Stimulated activated CD4-positive, alpha-beta T cell treated with anti-CD3 and anti-CD28 coated beads, Interleukin-15, amount 100 ng/mL, for 48 hours (primary cell): ENCODE results near the gene MICAL3.
"Not testable (repeated sequence)": the region's sequence is repeated elsewhere in the genome, so short reads cannot be mapped to it uniquely, and the experiment has no call there.

Source experiments
- DNase-seq, 2 donors: peaks; one replicate each; pipeline ENCODE4 v3.0.0-alpha.2; 2020; ENCODE audit warnings: low read depth in 2 of 2

The MICAL3 gene

DNA sequence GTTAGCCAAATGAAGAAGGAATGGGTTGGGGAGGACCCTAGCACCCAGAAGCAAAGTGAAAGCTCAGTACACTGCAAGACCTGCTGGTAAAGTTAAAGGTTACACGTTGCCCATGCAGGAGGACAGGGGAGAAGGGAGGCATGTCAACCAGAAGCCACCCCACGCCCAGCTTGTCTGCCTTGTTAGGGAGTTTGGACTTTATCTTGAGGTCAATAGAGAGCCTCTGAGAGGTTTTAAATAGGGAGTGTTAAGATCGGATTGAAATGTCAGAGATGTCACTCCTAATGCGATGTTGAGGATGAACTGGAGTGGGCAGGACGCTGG, 34.7 kb upstream of the MICAL3 start:
- no peak for DNase-seq

DNA sequence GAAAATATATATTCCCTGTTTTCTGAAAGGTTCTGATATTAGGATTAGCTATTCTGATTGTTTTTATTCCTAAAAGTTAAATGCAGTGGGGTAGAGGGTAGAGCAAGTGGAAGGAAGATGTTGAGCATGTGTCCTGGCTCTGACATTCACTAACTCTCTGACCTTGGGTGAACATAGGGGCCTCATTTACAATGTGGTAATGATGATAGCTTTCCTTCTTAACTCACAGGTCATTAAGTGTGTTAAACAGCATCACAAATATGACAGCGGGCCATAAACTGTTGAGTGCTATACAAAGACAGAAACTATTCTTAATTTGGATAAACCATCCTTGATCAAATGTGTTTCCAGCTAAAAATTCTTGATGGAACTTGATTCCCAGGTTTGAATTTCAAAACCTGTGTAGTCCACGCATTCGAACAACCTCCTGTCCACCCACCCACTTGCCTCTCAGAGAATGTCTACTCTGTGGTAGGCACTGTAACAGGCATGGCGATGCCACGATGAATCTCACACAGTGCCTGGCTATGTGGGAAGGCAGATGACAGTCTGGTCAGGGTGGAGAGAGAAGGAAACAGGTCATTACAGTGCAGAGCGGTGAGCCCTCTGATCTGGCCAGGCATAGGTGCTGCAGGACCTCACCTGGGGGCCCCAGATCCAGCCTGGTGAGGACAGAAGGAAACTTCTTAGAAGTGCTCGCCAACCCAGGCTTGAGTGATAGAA, 34.2 kb upstream of the MICAL3 start:
- DNase-seq, result no peak

DNA sequence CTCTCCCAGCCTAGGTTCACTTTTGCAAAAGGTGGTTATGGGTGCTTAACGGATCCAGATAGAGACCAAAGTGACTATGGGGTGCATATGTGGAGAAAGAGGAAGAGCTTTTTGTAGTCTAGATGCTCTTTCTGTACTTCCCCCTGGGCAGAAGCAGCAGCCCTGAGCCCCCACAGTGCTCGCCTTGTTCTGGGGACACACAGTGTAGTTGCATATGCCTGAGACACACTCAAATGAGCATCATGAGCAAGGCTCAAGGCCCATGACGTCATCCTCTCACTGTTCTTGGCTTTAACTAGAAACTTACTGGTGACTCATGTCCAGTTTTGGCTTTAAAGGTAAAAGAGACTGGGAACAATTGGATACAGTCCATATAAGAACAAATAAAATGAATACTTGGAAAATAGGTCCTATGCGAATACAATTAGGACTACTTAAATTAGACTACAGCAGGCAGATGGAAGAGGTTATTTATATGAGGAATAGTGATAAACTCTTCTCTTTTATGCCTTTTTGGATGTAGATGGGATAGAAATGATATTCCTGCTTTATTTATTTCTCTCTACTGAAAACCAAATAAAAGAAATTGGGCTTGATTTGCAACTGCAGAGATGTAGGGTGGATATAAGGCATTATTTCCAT, 33.3 kb upstream of the MICAL3 start:
- DNase-seq, result no peak

DNA sequence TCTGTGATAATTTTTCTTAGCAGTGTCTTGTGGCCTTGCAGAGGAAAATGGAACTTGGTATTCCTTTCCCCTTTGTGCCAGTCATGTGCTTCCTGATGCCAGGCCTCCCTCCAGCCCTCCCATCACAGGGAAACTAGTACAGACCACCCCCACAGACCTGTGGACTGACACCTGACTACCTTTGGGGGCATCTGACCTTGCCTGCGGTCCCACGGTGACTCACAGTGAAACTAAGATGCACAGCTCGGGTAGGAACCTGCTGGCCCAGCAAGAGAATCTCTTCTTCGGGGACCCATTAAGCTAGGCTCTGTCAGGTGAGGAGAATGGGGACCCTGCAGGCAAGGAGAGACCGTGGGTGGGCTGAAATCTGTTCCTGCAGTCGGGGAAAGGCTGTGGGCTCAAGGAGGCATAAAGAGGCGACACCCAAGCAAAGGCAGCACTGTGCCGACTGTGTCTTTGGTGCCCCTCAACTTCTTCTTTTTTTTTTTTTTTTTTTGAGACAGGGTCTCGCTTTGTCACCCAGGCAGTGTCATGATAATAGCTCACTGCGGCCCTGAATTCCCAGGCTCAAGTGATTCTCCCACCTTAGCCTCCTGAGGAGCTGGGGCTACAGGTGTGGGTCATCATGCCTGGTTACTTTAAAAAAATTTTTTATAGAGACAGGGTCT, 32.6 kb upstream of the MICAL3 start:
- DNase-seq, result no peak

DNA sequence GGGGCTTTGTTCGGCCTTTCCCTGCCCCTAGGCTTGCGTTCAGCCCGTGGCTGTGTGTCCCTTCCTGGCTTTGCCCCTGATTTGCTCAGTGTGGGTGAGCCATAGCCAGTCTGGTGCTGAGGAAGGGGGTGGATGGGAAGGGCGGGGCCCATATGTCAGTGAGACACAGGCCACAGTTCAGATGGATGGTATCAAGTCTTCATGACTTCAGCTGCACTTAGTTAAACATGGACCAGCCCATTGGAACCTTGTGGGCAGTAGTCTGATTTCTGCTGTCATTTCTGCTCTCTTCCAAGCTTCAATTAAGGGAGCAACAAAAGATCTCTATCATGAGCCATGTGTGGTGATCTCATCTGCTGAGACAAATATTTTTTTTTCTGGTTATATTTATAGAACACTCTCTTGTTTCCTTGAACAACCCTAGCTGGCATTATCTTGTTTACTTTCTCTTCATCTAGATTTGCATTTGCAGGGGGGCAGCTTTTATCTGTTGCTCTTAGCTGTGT, 31.9 kb upstream of the MICAL3 start:
- no peak for DNase-seq

DNA sequence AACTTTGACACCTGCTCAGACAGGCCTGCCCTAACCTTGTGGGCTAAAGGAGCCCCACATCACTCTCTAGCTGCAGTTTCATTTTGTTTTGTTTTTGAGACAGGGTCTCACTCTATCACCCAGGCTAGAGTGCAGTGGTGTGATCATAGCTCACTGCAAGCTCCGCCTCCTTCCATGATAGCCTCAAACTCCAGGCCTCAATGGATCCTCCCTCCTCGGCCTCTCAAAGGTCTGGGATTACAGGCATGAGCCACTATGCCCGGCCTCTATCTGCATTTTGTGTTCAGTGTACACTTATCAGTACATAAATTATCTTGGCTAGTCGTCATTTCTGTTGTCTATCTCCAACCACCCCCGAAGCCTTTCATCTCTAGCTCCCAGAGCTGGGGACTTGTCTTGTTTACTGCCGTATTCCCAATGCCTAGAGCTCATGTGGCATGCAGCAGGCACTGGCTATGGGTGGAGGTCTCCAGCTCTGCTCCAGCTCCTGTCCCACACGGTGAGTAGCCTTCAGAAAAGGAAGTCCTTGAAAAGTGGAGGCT, 31.3 kb upstream of the MICAL3 start:
- DNase-seq, result no peak

DNA sequence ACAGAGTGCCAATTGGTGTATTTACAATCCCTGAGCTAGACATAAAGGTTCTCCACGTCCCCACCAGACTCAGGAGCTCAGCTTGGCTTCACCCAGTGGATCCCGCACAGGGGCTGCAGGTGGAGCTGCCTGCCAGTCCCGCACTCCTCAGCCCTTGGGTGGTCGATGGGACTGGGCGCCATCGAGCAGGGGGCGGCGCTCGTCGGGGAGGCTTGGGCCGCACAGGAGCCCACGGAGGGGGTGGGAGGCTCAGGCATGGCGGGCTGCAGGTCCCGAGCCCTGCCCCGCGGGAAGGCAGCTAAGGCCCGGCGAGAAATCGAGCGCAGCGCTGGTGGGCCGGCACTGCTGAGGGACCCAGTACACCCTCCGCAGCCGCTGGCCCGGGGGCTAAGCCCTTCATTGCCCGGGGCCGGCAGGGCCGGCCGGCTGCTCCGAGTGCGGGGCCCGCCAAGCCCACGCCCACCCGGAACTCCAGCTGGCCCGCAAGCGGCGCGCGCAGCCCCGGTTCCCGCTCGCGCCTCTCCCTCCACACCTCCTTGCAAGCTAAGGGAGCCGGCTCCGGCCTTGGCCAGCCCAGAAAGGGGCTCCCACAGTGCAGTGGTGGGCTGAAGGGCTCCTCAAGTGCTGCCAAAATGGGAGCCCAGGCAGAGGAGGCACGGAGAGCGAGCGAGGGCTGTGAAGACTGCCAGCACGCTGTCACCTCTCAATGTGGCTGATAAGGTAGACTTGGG, 29.0 kb upstream of the MICAL3 start:
- not testable (repeated sequence) for DNase-seq

DNA sequence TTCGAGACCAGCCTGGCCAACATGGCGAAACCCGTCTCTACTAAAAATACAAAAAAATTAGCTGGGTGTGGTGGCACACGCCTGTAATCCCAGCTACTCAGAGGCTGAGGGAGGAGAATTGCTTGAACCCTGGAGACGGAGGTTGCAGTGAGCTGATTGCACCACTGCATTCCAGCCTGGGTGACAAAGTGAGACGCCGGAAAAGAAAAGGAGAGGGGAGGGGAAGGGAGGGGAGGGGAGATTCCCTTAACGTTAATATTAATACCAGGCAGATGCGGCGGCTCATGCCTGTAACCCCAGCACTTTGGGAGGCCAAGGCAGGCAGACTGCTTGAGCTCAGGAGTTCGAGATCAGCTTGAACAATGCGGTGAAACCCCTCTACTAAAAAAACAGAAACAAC, 26.8 kb upstream of the MICAL3 start:
- DNase-seq, result not testable (repeated sequence)

DNA sequence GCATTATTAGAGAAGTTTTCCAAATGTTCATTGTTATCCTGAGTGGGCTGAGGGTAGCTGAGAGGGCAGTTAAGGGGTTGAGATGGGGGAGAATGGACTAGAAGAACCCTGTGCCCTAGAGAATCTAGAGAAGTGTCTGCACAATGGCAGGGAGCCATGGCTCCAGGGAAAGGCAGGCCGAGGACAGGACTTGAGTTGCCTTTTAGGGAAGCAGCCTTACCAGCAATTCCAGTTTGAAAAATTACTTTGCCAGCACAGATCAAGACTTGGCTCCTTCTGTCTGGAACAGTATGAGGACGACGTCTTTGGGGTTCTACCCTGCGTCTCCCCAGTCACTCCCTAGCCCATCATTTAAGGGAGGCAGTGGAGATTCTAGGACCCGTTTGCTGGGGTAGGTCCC, 25.7 kb upstream of the MICAL3 start:
- no peak for DNase-seq

DNA sequence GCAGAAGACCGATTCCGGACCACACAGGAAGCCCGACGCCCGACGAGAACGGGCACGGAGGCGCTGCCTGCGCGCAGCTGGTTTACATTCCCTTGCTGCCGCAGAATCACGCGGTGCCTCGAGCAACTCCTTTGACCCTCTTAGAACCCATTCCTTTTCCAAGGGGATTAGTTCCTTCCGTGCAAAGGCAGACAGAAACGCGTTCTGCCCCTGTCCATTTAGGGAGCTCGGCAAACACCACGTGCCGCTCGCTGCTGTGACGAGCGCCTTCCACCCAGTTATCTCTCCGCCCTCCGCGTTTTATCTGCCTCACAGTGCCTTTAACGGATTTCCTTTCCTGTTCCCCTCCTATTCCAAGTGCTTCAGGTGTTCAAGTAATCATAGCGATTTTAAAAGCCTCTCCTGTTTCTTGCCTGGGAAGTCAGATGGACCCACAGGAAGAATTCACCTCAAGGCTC, 24.1 kb upstream of the MICAL3 start:
- no peak for DNase-seq

DNA sequence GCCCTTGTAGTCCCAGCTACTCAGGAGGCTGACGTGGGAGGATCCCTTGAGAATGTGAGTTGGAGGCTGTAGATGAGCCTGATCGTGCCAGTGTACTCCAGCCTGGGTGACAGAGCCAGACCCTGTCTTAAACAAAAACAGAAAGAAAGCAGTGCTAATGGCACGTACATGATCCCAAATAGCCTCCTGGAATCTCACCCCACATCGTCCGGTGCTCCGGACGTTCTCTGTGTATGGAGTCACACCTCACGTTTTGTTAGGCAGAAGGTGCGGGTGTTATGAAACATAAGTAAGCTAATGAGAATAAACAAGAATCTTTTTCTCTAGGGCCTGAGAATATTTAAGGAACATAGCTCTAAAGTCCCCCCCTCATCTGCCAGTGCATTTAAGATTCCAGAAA, 23.7 kb upstream of the MICAL3 start:
- DNase-seq, result no peak

DNA sequence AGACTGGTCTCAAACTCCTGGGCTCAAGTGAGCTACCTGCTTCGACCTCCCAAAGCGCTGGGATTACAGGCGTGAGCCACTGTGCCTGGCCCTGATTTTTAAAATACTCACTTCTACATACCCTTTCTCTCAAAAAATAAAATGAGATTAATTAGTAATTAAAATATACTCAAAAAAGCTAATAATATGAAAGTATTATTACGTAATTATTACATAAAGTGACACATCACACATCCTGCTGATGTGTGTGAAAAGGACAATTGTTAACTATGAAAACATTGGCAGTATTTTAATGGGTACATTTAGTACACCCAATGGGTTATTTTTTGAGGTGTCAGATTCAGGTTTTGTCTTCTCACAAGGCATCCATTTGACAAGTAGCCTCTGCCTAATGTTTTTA, 21.4 kb upstream of the MICAL3 start:
- no peak for DNase-seq

DNA sequence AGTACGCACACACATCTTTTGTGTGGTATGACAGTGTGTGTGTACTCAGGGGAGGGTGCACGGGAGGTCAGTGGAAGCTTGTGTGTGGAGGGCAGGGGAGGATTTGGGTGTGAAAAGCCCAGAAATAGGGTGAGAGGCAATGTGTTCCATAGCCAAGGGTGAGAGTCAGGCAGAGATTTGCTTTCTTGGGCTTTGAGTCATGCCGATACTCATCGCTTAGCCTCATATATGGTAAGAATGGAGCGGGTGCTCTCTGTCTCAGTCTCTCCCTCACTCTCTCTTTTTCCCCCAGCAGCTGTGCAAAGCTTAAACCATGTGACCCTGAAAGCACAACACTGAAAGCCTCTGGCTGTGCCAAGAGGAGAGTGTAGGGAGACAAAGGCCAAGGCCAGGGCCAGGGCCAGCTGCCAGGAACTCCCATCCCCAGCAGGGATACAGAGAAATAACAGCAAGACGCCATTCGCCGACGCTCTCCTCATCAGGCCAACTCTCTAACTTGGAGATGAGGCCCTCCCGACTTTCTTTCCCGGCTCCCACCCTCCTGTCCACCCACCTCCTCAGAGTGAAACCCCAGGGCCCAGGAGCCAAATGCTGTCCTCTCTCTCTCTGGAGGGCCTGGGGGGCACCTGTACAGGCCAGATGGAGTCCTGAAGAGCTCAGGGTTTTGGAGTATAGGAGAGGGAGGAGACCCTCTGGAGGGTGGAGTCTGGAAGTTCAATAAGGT, 20.3 kb upstream of the MICAL3 start:
- DNase-seq, result no peak

DNA sequence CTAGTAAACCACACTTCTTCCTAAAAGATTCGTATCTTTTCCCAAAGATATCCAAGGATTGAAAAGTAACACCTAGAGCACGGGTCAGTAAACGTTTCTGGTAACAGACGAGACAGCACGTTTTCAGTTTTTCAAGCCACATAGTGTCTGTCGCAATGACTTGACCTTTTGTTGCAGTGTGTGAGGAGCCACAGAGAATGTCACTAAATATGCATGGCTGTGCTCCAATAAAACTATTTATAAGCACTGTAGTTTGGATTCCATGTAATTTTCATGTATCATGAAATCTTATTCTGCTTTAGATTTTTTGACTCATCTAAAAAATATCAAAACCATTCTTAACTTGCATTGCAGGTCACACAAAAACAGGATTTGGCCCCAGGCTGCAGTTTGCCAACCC, 18.3 kb upstream of the MICAL3 start:
- no peak for DNase-seq

DNA sequence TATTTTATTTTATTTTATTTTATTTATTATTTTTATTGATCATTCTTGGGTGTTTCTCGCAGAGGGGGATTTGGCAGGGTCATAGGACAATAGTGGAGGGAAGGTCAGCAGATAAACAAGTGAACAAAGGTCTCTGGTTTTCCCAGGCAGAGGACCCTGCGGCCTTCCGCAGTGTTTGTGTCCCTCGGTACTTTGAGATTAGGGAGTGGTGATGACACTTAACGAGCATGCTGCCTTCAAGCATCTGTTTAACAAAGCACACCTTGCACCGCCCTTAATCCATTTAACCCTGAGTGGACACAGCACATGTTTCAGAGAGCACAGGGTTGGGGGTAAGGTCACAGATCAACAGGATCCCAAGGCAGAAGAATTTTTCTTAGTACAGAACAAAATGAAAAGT, 16.5 kb upstream of the MICAL3 start:
- not testable (repeated sequence) for DNase-seq

DNA sequence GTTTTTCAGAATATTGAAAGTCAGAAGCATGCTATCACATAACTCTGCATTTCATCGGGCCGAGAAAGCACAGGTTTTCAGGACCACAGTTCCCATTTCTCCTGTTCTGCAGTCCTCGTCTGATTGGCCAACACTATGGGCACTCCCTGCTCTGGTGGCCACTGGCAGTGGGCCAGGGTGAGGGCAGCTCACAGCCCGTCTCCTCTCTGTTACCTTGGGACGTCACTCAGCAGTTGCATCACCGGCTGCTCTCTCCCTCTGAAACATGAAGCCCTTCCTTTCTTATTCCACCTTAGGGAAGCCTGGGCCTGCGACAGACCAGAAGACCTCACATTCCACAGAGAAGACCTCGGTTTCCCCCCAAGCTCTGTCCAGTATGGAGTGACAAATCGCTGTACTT, 11.4 kb upstream of the MICAL3 start:
- no peak for DNase-seq

DNA sequence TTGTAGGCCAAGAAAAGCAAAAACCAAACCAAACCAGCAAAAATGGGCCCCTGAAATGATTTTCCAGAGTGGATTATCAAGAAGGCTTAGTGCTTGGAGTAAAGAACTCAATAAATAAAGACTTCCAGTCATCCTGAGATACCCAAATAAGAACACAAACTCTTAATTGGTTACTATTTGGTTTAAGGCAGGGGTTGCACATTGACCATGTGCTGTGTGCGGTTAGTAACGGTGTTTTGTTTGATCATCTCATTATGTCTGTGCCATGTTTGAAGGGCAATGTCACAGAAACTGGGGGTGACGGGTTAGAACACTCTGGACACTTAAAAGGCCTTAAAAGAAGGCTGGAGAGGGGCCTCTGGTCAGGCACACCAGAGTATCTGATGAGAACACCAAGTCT, 9.7 kb upstream of the MICAL3 start:
- DNase-seq, result no peak

DNA sequence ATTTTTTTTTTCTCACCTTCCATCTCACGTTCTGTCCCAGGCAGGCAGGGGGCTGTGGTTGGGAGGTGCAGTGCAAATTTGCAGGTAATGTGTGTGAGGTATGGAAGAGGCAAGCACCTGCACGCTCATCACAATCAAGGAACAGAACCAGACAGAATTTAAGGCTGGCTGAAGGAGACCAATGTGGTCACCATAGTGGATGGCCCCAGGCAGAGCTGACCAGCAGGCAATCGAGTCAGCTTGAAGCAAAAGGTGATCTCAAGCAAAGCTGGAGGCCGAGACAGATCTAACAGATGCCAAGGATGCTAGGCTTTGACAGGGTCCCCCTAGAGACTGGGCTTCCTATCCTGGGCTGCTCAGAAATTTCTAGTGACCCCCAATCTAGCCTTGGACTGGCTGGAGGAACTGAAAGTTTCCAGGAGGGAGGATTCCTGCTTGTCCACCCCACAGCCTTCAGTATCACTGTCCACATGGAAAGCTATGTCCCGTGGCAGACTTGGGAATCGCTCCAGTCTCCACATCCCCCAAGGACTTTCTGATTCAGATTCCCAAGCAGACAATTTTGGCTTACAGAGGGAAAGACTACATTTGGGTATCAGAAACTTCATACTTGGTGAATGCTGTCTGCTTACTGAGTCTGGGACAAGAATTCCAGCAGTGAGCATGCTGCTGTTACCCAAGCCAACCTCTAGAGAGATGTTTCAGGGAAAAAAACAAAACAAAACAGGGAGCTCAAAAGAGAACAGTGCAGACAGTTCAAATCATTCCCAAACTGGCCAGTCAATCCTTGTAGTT, 9.0 kb upstream of the MICAL3 start:
- DNase-seq, result no peak

DNA sequence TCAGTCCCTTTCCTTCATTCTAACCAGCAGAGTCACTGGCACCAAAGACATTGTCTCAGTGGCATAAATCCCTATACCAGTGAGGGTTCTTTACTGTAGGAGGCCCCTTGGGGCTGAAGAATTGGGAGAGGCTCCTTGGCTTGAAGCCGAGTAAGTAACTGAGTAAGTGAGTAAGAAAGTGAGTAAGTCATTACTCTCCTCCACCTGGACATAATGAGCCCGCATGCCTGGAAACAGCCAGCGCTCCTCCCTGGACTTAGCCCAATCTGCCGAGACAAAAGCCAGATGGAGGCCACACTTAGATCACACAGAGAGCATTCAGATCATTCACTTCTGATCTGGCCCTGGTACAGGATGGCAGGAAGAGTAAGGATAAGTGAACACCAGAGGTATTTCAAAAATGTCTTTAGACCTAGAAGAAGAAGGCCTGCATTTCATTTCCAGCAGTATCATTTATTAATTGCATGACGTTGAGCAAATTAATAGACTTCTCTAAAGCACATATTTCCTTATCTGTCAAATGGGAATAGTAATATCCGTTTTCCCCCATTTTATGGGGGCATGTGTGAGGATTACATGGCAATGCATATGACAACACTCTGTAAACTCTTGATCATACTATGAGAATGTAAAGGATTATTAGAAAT, 8.2 kb upstream of the MICAL3 start:
- no peak for DNase-seq
